GM12801 (cell line): ENCODE results near the gene PIGV.

Source experiments
- TF ChIP-seq, protein P1 (sequence below): IDR thresholded peaks from one replicate; pipeline ENCODE4 v1.5.1; 2011; ENCODE audit warnings: control low read depth; ENCODE audit not compliant: insufficient read length; ENCODE audit errors: extremely low read depth

The PIGV gene

DNA sequence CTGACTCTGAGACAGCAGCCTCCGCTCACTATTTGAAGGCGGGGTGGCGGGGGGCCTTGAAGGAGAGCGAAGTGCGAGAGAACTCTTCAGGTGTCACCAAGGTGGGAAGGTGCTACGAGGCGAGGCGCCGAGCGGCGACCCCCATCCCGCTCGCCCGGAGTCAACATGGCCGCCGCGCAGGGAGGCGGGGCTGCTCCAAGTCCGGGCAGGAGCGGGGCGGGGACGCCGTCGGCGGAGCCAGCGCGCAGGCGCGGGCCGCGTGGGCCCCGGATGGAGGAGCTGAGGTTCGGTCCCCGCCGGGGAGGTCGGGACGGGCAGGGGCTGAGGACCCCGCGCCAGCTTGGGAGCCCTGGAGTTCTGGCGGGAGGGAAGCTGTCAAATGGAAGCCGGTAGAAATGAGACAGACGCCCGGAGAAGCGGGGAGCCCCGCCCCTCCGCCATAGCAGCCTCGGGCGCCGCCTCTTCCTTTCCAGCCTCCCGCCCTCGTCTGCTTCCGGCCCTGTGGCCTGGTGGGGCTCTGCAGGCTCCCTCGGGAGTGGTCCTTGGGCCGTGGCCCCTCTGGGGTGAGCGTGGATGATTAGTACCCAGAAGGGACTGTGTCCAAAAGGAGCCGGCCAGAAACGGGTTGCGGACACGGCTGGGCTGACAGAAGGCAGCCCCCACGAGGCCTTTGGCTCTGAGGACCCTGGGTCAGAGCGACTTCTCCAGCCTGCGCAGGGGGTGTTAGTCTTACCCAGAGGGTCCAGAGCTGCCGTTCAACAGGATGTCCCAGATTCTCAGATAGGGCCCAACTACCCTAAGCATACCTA lies at the start of gene PIGV:
Gene PIGV, plus strand, starts transcription at position 245 of the 809 bp plus-strand sequence. CDS start 2,866 bp downstream, outside the sequence.
- TF ChIP-seq, protein P1, sequence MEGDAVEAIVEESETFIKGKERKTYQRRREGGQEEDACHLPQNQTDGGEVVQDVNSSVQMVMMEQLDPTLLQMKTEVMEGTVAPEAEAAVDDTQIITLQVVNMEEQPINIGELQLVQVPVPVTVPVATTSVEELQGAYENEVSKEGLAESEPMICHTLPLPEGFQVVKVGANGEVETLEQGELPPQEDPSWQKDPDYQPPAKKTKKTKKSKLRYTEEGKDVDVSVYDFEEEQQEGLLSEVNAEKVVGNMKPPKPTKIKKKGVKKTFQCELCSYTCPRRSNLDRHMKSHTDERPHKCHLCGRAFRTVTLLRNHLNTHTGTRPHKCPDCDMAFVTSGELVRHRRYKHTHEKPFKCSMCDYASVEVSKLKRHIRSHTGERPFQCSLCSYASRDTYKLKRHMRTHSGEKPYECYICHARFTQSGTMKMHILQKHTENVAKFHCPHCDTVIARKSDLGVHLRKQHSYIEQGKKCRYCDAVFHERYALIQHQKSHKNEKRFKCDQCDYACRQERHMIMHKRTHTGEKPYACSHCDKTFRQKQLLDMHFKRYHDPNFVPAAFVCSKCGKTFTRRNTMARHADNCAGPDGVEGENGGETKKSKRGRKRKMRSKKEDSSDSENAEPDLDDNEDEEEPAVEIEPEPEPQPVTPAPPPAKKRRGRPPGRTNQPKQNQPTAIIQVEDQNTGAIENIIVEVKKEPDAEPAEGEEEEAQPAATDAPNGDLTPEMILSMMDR = no peak

- TF ChIP-seq, protein P1 = no peak
Observed at GRCh38 chr1:26739329-26739914, 48.3 kb upstream of the PIGV start.

DNA sequence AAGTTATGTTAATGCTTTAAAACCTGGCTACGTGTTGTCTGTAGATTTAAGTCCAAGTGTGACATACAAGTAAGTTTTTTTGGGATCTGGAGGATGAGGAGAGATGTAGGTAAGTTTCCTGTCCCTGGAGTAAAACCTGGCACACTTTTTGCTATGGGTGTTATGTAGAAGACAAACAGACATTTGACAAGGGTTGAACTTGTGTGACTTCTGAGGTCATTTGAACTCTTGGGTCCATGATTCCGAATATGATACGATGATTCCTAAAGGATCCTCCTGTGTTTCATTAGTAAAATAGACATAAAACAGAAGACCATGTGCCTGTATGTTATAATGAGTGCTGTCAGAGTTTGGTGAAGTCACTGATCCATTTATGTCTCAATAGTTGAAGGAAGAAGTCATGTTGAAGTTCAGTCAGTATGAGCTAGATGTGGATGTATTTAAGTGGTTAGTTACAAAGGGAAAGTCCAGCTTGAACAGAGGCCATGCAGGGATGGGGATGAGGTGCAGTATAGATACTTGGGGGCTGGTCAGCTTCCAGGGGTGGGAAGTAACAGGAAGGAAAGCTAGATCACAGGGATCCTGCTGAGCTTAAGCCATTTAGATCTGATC lies 47.6 kb upstream of the PIGV start:
- TF ChIP-seq, protein P1 = no peak

- TF ChIP-seq, protein P1 = no peak
Observed at GRCh38 chr1:26740952-26741351, 46.8 kb upstream of the PIGV start.

GRCh38 chr1:26743426-26744059 lies 44.2 kb upstream of the PIGV start:
- TF ChIP-seq, protein P1 = no peak

- TF ChIP-seq, protein P1 = no peak
Observed at GRCh38 chr1:26744075-26744959, 43.4 kb upstream of the PIGV start.
